ENCODE results near the gene PCNX2. TPM values are rescaled to one million over a fixed set of nuclear protein-coding genes. Genes with fewer than 3 reads are reported as not detected.

PCNX2 gene
- total and polyA plus RNA-seq, 2 experiments from 2014 or later: 42.9 to 88.3 TPM

DNA sequence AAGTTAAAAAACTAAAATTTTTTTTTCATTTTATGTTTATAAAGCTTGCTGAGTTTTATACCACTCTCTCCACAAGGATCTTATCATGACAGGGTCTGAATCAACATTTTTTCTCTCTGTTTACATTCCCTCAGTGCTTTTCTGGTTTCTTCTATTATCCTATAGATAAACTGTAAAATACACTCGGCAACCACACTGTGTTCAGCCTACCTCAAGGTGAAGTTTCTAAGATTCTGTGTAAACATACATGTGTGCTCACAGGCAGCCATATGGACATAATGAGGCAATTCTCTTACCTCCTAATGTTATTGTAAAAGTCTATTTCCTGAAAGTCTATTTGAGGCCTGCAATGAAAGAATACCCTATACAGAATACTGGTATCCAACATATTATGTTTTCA is 230.5 kb downstream of the PCNX2 start (continued):
- TF ChIP-seq, protein P1, sequence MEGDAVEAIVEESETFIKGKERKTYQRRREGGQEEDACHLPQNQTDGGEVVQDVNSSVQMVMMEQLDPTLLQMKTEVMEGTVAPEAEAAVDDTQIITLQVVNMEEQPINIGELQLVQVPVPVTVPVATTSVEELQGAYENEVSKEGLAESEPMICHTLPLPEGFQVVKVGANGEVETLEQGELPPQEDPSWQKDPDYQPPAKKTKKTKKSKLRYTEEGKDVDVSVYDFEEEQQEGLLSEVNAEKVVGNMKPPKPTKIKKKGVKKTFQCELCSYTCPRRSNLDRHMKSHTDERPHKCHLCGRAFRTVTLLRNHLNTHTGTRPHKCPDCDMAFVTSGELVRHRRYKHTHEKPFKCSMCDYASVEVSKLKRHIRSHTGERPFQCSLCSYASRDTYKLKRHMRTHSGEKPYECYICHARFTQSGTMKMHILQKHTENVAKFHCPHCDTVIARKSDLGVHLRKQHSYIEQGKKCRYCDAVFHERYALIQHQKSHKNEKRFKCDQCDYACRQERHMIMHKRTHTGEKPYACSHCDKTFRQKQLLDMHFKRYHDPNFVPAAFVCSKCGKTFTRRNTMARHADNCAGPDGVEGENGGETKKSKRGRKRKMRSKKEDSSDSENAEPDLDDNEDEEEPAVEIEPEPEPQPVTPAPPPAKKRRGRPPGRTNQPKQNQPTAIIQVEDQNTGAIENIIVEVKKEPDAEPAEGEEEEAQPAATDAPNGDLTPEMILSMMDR (conservative IDR thresholded peaks at IDR 0.05; ENCODE audit: low read depth in 2 of 2): no peak
- TF ChIP-seq, protein P2, sequence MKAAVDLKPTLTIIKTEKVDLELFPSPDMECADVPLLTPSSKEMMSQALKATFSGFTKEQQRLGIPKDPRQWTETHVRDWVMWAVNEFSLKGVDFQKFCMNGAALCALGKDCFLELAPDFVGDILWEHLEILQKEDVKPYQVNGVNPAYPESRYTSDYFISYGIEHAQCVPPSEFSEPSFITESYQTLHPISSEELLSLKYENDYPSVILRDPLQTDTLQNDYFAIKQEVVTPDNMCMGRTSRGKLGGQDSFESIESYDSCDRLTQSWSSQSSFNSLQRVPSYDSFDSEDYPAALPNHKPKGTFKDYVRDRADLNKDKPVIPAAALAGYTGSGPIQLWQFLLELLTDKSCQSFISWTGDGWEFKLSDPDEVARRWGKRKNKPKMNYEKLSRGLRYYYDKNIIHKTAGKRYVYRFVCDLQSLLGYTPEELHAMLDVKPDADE (IDR thresholded peaks at IDR 0.05): no peak
- no peak for TF ChIP-seq ZNF114 (CRISPR knock-in tag; IDR thresholded peaks at IDR 0.05)
- no peak for TF ChIP-seq STAT1 (IDR thresholded peaks at IDR 0.05; ENCODE audit: unreplicated experiment)
- no peak for TF ChIP-seq NANOG (IDR thresholded peaks at IDR 0.05; ENCODE audit: borderline replicate concordance)
- TF ChIP-seq CREB1 (CRISPR knock-in tag; IDR thresholded peaks at IDR 0.05; ENCODE audit: low read depth): no peak
- TF ChIP-seq, protein P3, sequence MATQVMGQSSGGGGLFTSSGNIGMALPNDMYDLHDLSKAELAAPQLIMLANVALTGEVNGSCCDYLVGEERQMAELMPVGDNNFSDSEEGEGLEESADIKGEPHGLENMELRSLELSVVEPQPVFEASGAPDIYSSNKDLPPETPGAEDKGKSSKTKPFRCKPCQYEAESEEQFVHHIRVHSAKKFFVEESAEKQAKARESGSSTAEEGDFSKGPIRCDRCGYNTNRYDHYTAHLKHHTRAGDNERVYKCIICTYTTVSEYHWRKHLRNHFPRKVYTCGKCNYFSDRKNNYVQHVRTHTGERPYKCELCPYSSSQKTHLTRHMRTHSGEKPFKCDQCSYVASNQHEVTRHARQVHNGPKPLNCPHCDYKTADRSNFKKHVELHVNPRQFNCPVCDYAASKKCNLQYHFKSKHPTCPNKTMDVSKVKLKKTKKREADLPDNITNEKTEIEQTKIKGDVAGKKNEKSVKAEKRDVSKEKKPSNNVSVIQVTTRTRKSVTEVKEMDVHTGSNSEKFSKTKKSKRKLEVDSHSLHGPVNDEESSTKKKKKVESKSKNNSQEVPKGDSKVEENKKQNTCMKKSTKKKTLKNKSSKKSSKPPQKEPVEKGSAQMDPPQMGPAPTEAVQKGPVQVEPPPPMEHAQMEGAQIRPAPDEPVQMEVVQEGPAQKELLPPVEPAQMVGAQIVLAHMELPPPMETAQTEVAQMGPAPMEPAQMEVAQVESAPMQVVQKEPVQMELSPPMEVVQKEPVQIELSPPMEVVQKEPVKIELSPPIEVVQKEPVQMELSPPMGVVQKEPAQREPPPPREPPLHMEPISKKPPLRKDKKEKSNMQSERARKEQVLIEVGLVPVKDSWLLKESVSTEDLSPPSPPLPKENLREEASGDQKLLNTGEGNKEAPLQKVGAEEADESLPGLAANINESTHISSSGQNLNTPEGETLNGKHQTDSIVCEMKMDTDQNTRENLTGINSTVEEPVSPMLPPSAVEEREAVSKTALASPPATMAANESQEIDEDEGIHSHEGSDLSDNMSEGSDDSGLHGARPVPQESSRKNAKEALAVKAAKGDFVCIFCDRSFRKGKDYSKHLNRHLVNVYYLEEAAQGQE (IDR thresholded peaks at IDR 0.05; ENCODE audit: unreplicated experiment): no peak

DNA sequence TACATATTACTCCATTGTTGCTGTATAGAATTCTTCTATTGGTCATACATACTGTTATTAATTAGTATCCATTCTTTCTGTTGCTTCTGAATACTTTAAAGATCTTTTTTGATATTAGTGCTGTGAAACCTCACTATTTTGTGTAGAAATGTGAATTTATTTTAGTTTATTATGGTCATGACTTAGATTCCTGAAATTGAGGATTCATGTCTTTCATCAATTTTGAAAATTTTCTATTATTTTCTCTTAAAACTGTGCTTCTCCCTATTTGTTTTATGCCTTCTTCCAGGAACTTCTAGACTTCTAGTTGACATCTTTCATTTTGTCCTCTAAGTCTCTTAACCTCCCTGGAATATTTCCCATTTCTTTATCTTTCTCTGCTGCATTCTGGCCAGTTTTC is 232.1 kb downstream of the PCNX2 start:
- Histone ChIP-seq H3K27ac (ENCODE audit: low read depth) (no peak overlapping the region), H4K20me1 (replicated peaks; ENCODE audit: insufficient read depth) (no peaks in the 10 kb centered on the region; the same call in 1 of the 2 replicates), H3F3A (replicated peaks; ENCODE audit: low read depth) (no peaks in the 10 kb centered on the region), H3K36me3 (ENCODE audit: insufficient read depth) (peaks cover 6% of the 10 kb centered on the region; the same call in 1 of the 2 replicates), H3K4me3 (no peak overlapping the region), H3K27me3 (ENCODE audit: insufficient read depth) (no peaks in the 10 kb centered on the region), H3K4me1 (ENCODE audit: insufficient read depth) (peaks cover 7% of the 10 kb centered on the region; the same call in 1 of the 2 replicates), H2AFZ (no peak overlapping the region), H3K9me2 (ENCODE audit: insufficient read depth) (no peaks in the 10 kb centered on the region), H3K4me2 (no peak overlapping the region), H3K79me2 (replicated peaks; ENCODE audit: insufficient read depth) (no peaks in the 10 kb centered on the region)
- Mint-ChIP-seq H3K4me3 (no peak overlapping the region), H3K36me3 (ENCODE audit: low read depth) (peaks cover 37% of the 10 kb centered on the region), H3K27me3 (ENCODE audit: insufficient read depth, low read depth, poor library complexity) (no peaks in the 10 kb centered on the region), H3K4me1 (peaks cover 6% of the 10 kb centered on the region; the same call in 1 of the 3 replicates), H3K9me3 (peaks cover 18% of the 10 kb centered on the region), H3K27ac (no peak overlapping the region)
- ATAC-seq (no peak), DNase-seq (ENCODE audit: low spot score) (no peak)
- TF ChIP-seq CREB1 (CRISPR knock-in tag; IDR thresholded peaks at IDR 0.05; ENCODE audit: low read depth) (no peak), ZNF114 (CRISPR knock-in tag; IDR thresholded peaks at IDR 0.05) (no peak), JUNB (IDR thresholded peaks at IDR 0.05; ENCODE audit: unreplicated experiment) (no peak), ZNF331 (CRISPR knock-in tag; IDR thresholded peaks at IDR 0.05; ENCODE audit: low read depth) (no peak), STAT1 (IDR thresholded peaks at IDR 0.05; ENCODE audit: unreplicated experiment) (no peak), EZH2phosphoT487 (IDR thresholded peaks at IDR 0.05; ENCODE audit: unreplicated experiment) (no peak)
- TF ChIP-seq, protein P4, sequence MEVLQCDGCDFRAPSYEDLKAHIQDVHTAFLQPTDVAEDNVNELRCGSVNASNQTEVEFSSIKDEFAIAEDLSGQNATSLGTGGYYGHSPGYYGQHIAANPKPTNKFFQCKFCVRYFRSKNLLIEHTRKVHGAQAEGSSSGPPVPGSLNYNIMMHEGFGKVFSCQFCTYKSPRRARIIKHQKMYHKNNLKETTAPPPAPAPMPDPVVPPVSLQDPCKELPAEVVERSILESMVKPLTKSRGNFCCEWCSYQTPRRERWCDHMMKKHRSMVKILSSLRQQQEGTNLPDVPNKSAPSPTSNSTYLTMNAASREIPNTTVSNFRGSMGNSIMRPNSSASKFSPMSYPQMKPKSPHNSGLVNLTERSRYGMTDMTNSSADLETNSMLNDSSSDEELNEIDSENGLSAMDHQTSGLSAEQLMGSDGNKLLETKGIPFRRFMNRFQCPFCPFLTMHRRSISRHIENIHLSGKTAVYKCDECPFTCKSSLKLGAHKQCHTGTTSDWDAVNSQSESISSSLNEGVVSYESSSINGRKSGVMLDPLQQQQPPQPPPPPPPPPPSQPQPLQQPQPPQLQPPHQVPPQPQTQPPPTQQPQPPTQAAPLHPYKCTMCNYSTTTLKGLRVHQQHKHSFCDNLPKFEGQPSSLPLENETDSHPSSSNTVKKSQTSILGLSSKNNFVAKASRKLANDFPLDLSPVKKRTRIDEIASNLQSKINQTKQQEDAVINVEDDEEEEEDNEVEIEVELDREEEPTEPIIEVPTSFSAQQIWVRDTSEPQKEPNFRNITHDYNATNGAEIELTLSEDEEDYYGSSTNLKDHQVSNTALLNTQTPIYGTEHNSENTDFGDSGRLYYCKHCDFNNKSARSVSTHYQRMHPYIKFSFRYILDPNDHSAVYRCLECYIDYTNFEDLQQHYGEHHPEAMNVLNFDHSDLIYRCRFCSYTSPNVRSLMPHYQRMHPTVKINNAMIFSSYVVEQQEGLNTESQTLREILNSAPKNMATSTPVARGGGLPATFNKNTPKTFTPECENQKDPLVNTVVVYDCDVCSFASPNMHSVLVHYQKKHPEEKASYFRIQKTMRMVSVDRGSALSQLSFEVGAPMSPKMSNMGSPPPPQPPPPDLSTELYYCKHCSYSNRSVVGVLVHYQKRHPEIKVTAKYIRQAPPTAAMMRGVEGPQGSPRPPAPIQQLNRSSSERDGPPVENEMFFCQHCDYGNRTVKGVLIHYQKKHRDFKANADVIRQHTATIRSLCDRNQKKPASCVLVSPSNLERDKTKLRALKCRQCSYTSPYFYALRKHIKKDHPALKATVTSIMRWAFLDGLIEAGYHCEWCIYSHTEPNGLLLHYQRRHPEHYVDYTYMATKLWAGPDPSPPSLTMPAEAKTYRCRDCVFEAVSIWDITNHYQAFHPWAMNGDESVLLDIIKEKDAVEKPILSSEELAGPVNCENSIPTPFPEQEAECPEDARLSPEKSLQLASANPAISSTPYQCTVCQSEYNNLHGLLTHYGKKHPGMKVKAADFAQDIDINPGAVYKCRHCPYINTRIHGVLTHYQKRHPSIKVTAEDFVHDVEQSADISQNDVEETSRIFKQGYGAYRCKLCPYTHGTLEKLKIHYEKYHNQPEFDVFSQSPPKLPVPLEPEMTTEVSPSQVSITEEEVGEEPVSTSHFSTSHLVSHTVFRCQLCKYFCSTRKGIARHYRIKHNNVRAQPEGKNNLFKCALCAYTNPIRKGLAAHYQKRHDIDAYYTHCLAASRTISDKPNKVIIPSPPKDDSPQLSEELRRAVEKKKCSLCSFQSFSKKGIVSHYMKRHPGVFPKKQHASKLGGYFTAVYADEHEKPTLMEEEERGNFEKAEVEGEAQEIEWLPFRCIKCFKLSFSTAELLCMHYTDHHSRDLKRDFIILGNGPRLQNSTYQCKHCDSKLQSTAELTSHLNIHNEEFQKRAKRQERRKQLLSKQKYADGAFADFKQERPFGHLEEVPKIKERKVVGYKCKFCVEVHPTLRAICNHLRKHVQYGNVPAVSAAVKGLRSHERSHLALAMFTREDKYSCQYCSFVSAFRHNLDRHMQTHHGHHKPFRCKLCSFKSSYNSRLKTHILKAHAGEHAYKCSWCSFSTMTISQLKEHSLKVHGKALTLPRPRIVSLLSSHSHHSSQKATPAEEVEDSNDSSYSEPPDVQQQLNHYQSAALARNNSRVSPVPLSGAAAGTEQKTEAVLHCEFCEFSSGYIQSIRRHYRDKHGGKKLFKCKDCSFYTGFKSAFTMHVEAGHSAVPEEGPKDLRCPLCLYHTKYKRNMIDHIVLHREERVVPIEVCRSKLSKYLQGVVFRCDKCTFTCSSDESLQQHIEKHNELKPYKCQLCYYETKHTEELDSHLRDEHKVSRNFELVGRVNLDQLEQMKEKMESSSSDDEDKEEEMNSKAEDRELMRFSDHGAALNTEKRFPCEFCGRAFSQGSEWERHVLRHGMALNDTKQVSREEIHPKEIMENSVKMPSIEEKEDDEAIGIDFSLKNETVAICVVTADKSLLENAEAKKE (CRISPR knock-in tag; IDR thresholded peaks at IDR 0.05): no peak
